ENCODE results near the gene QKI. TPM values are rescaled to one million over a fixed set of nuclear protein-coding genes. Genes with fewer than 3 reads are reported as not detected.

The QKI gene
- total and polyA plus RNA-seq, 9 donors: 44.6 to 151 (median 105) TPM

- no peaks in the 10 kb centered on the region for H3K27me3 ChIP-seq
- no peak overlapping the region for H3K27ac ChIP-seq
- TF ChIP-seq CTCF (IDR thresholded peaks at IDR 0.05): no peak
- intact Hi-C loops (cut with DNase I): no loop called here
- H3K36me3 ChIP-seq: no peaks in the 10 kb centered on the region
- no peaks in the 10 kb centered on the region for H3K9me3 ChIP-seq
- no peaks in the 10 kb centered on the region for H3K4me1 ChIP-seq (ENCODE audit: insufficient read depth)
- 88 to 97% (median 95%) methylated on average over 3 of the region's 3 CpGs for WGBS, 3 donors
- no peak overlapping the region for H3K4me3 ChIP-seq
- DNase-seq: no peak
Measured at GRCh38 chr6:163592872-163593271, 178.4 kb downstream of the QKI start.

GRCh38 chr6:163596174-163596573 lies 181.7 kb downstream of the QKI start:
- H3K27ac ChIP-seq: no peak overlapping the region
- H3K36me3 ChIP-seq: no peaks in the 10 kb centered on the region
- no peak for DNase-seq
- no peaks in the 10 kb centered on the region for H3K9me3 ChIP-seq
- TF ChIP-seq POLR2A (IDR thresholded peaks at IDR 0.05) (no peak), EP300 (IDR thresholded peaks at IDR 0.05) (no peak), CTCF (IDR thresholded peaks at IDR 0.05) (no peak)
- H3K4me3 ChIP-seq: no peak overlapping the region
- H3K27me3 ChIP-seq: no peaks in the 10 kb centered on the region
- intact Hi-C loops (cut with DNase I): no loop called here
- no peaks in the 10 kb centered on the region for H3K4me1 ChIP-seq (ENCODE audit: insufficient read depth)
- 68 to 97% (median 91%) methylated on average over 2 of the region's 2 CpGs for WGBS, 3 donors

- DNase-seq: no peak
- Histone ChIP-seq H3K4me1 (ENCODE audit: insufficient read depth) (no peaks in the 10 kb centered on the region), H3K36me3 (no peaks in the 10 kb centered on the region), H3K4me3 (no peak overlapping the region), H3K27me3 (no peaks in the 10 kb centered on the region), H3K9me3 (no peaks in the 10 kb centered on the region), H3K27ac (no peak overlapping the region)
- TF ChIP-seq CTCF (IDR thresholded peaks at IDR 0.05): no peak
- TF ChIP-seq EP300 (IDR thresholded peaks at IDR 0.05): no peak
- no peak for TF ChIP-seq POLR2A (IDR thresholded peaks at IDR 0.05)
- intact Hi-C loops (cut with DNase I): no loop called here
Measured at GRCh38 chr6:163599136-163599535, 184.6 kb downstream of the QKI start.

- no peaks in the 10 kb centered on the region for H3K36me3 ChIP-seq
- no peak for DNase-seq
Measured at GRCh38 chr6:163599684-163600083, 185.2 kb downstream of the QKI start.

More at GRCh38 chr6:163599684-163600083, 185.2 kb downstream of the QKI start:
- H3K9me3 ChIP-seq: no peaks in the 10 kb centered on the region
- H3K4me1 ChIP-seq (ENCODE audit: insufficient read depth): no peaks in the 10 kb centered on the region
- no peaks in the 10 kb centered on the region for H3K27me3 ChIP-seq
- intact Hi-C loops (cut with DNase I): no loop called here
- H3K27ac ChIP-seq: no peak overlapping the region
- H3K4me3 ChIP-seq: no peak overlapping the region
- WGBS, 3 donors: 91 to 92% (median 92%) methylated on average over 2 of the region's 2 CpGs
- TF ChIP-seq EP300 (IDR thresholded peaks at IDR 0.05) (no peak), CTCF (IDR thresholded peaks at IDR 0.05) (no peak), POLR2A (IDR thresholded peaks at IDR 0.05) (no peak)

Measured in ovary (tissue), 9 donors.